ENCODE data around the gene PROB1. TPM values are rescaled to one million over a fixed set of nuclear protein-coding genes. Genes with fewer than 3 reads are reported as not detected.

Gene PROB1
- total and polyA plus RNA-seq, 2 of the 13 experiments (the other 11 are each of a cell fraction or from before 2014, with no cell fraction given) = 0.69 to 1.1 TPM

DNA sequence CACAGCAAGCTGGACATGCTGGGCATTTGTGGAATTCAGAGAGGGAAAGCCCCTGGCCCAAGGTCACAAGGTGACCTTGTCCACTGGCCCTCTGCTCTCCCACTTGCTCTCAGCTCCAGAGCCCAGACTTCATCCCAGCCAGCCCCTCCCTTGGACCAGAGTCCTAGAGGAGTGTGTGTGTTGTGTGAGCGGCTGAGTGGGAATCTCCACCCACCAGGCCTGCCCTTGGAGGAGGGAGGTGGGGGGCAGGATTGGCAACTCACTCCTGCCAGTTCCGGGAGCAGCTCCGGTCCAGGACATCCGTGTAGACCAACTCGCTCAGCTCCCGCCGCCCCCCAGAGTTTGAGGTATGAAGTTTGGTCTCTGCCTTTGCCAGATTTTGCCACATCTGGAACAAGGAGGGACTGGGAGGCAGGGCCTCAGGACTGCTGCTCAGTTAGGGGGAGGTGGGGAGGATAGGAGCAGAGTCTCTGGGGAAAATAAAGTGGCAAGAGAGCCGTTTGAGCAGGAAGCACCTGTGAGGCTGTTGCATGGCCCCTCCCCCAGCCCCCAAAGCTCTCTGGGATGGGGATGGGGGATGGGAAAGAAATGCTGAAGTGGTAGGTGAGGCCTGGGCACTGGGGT, 6.6 kb downstream of the PROB1 start (continued):
- TF ChIP-seq ZNF770 (CRISPR knock-in tag; IDR thresholded peaks at IDR 0.05) (no peak), AHDC1 (CRISPR knock-in tag; IDR thresholded peaks at IDR 0.05; ENCODE audit: borderline replicate concordance) (no peak), ESRRA (CRISPR knock-in tag; IDR thresholded peaks at IDR 0.05; ENCODE audit: low read depth) (peak; percentile 99), ZNF460 (CRISPR knock-in tag; IDR thresholded peaks at IDR 0.05; ENCODE audit: borderline replicate concordance) (no peak), ELF4 (CRISPR knock-in tag; IDR thresholded peaks at IDR 0.05; ENCODE audit: borderline replicate concordance) (no peak), ZNF331 (CRISPR knock-in tag; IDR thresholded peaks at IDR 0.05) (no peak), ZNF674 (CRISPR knock-in tag; IDR thresholded peaks at IDR 0.05; ENCODE audit: low read depth) (no peak), EZH2 (conservative IDR thresholded peaks at IDR 0.05; ENCODE audit: low read depth, low read length) (no peak), ZNF572 (CRISPR knock-in tag; IDR thresholded peaks at IDR 0.05) (no peak), HNRNPL (IDR thresholded peaks at IDR 0.05; ENCODE audit: low read depth, low read length) (peak; percentile 84), ZNF543 (CRISPR knock-in tag; IDR thresholded peaks at IDR 0.05) (no peak), KDM5A (IDR thresholded peaks at IDR 0.05; ENCODE audit: borderline replicate concordance, low read length) (no peak)
- TF ChIP-seq, protein P1, sequence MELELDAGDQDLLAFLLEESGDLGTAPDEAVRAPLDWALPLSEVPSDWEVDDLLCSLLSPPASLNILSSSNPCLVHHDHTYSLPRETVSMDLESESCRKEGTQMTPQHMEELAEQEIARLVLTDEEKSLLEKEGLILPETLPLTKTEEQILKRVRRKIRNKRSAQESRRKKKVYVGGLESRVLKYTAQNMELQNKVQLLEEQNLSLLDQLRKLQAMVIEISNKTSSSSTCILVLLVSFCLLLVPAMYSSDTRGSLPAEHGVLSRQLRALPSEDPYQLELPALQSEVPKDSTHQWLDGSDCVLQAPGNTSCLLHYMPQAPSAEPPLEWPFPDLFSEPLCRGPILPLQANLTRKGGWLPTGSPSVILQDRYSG (CRISPR knock-in tag; IDR thresholded peaks at IDR 0.05) = no peak
- TF ChIP-seq, protein P2, sequence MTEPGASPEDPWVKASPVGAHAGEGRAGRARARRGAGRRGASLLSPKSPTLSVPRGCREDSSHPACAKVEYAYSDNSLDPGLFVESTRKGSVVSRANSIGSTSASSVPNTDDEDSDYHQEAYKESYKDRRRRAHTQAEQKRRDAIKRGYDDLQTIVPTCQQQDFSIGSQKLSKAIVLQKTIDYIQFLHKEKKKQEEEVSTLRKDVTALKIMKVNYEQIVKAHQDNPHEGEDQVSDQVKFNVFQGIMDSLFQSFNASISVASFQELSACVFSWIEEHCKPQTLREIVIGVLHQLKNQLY (CRISPR knock-in tag; IDR thresholded peaks at IDR 0.05) = no peak
- TF ChIP-seq, protein P3, sequence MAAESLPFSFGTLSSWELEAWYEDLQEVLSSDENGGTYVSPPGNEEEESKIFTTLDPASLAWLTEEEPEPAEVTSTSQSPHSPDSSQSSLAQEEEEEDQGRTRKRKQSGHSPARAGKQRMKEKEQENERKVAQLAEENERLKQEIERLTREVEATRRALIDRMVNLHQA (CRISPR knock-in tag; IDR thresholded peaks at IDR 0.05) = no peak
- TF ChIP-seq, protein P4, sequence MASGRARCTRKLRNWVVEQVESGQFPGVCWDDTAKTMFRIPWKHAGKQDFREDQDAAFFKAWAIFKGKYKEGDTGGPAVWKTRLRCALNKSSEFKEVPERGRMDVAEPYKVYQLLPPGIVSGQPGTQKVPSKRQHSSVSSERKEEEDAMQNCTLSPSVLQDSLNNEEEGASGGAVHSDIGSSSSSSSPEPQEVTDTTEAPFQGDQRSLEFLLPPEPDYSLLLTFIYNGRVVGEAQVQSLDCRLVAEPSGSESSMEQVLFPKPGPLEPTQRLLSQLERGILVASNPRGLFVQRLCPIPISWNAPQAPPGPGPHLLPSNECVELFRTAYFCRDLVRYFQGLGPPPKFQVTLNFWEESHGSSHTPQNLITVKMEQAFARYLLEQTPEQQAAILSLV (CRISPR knock-in tag; IDR thresholded peaks at IDR 0.05; ENCODE audit: borderline replicate concordance) = no peak
- TF ChIP-seq, protein P5, sequence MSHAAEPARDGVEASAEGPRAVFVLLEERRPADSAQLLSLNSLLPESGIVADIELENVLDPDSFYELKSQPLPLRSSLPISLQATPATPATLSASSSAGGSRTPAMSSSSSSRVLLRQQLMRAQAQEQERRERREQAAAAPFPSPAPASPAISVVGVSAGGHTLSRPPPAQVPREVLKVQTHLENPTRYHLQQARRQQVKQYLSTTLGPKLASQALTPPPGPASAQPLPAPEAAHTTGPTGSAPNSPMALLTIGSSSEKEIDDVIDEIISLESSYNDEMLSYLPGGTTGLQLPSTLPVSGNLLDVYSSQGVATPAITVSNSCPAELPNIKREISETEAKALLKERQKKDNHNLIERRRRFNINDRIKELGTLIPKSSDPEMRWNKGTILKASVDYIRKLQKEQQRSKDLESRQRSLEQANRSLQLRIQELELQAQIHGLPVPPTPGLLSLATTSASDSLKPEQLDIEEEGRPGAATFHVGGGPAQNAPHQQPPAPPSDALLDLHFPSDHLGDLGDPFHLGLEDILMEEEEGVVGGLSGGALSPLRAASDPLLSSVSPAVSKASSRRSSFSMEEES (CRISPR knock-in tag; IDR thresholded peaks at IDR 0.05) = no peak
